WTC11 (cell line): ENCODE data around the gene CYP2U1. TPM values are rescaled to one million over a fixed set of nuclear protein-coding genes. Genes with fewer than 3 reads are reported as not detected.

Experiments used
- AR ChIP-seq: fragments of 250-450 bp; sonication (Bioruptor Pico); IDR thresholded peaks from 2 replicates; pipeline ENCODE4 v1.9.0; 2021; ENCODE audit warnings: mild to moderate bottlenecking
- ATF2 ChIP-seq: sonication (generic); formaldehyde crosslinking; IDR thresholded peaks from 2 replicates; pipeline ENCODE4 v1.8.1; 2022; ENCODE audit warnings: low read depth, missing genetic modification reagents, borderline replicate concordance
- CBFB ChIP-seq: sonication (generic); formaldehyde crosslinking; IDR thresholded peaks from 2 replicates; pipeline ENCODE4 v1.8.1; 2022; ENCODE audit warnings: mild to moderate bottlenecking, low read depth, missing genetic modification reagents
- CTCF ChIP-seq: fragments of 200-600 bp; IDR thresholded peaks from 2 replicates; pipeline ENCODE4 v1.8.0; 2022; ENCODE audit warnings: antibody characterized with exemption
- ELF4 ChIP-seq: sonication (generic); formaldehyde crosslinking; IDR thresholded peaks from 2 replicates; pipeline ENCODE4 v1.8.1; 2022; ENCODE audit warnings: low read depth, mild to moderate bottlenecking, moderate library complexity, missing genetic modification reagents
- ESRRA ChIP-seq: sonication (generic); formaldehyde crosslinking; IDR thresholded peaks from 2 replicates; pipeline ENCODE4 v1.8.1; 2022; ENCODE audit warnings: mild to moderate bottlenecking, missing genetic modification reagents, borderline replicate concordance
- GABPB1 ChIP-seq: sonication (generic); formaldehyde crosslinking; IDR thresholded peaks from 2 replicates; pipeline ENCODE4 v1.8.1; 2023; ENCODE audit warnings: mild to moderate bottlenecking, missing genetic modification reagents
- GRHL2 ChIP-seq: fragments of 250-450 bp; sonication (Bioruptor Pico); IDR thresholded peaks from 2 replicates; pipeline ENCODE4 v1.8.0; 2022; ENCODE audit warnings: mild to moderate bottlenecking, moderate library complexity; ENCODE audit not compliant: insufficient replicate concordance, severe bottlenecking
- IRF2 ChIP-seq: sonication (generic); formaldehyde crosslinking; IDR thresholded peaks from 2 replicates; pipeline ENCODE4 v1.8.0; 2022; ENCODE audit warnings: low read depth, missing genetic modification reagents, borderline replicate concordance
- JUN ChIP-seq: sonication (generic); formaldehyde crosslinking; IDR thresholded peaks from 2 replicates; pipeline ENCODE4 v1.8.0; 2023; ENCODE audit warnings: mild to moderate bottlenecking, missing genetic modification reagents
- MLX ChIP-seq: sonication (generic); formaldehyde crosslinking; IDR thresholded peaks from 2 replicates; pipeline ENCODE4 v1.8.1; 2023; ENCODE audit warnings: mild to moderate bottlenecking, missing genetic modification reagents, moderate library complexity
- NR2C2 ChIP-seq: sonication (generic); formaldehyde crosslinking; IDR thresholded peaks from 2 replicates; pipeline ENCODE4 v1.8.0; 2022; ENCODE audit warnings: mild to moderate bottlenecking, missing genetic modification reagents
- PRRX2 ChIP-seq: fragments of 250-450 bp; sonication (Bioruptor Pico); IDR thresholded peaks from 2 replicates; pipeline ENCODE4 v1.8.0; 2021; ENCODE audit warnings: mild to moderate bottlenecking
- RELA ChIP-seq: sonication (generic); formaldehyde crosslinking; IDR thresholded peaks from 2 replicates; pipeline ENCODE4 v1.8.1; 2022; ENCODE audit warnings: missing genetic modification reagents, mild to moderate bottlenecking, borderline replicate concordance
- SP1 ChIP-seq: sonication (generic); formaldehyde crosslinking; conservative IDR thresholded peaks from 2 replicates; pipeline ENCODE4 v1.8.1; 2022; ENCODE audit warnings: missing genetic modification reagents
- ZNF232 ChIP-seq: sonication (generic); formaldehyde crosslinking; IDR thresholded peaks from 2 replicates; pipeline ENCODE4 v1.8.0; 2022; ENCODE audit warnings: mild to moderate bottlenecking, missing genetic modification reagents
- ZNF317 ChIP-seq: sonication (generic); formaldehyde crosslinking; IDR thresholded peaks from 2 replicates; pipeline ENCODE4 v1.8.1; 2023; ENCODE audit warnings: low read depth, mild to moderate bottlenecking, moderate library complexity, missing genetic modification reagents, borderline replicate concordance
- ZNF671 ChIP-seq: fragments of 250-450 bp; sonication (Bioruptor Pico); IDR thresholded peaks from 2 replicates; pipeline ENCODE4 v1.8.0; 2021; ENCODE audit warnings: mild to moderate bottlenecking
- total RNA-seq: library from RNA; stranded (reverse); gene quantifications from 3 replicates; pipeline ENCODE4 v1.2.3, GENCODE V29; 2021
- TF ChIP-seq, protein P1 (sequence below): sonication (generic); formaldehyde crosslinking; IDR thresholded peaks from 2 replicates; pipeline ENCODE4 v1.8.1; 2023; ENCODE audit warnings: mild to moderate bottlenecking, missing genetic modification reagents, moderate library complexity
- TF ChIP-seq, protein P2 (sequence below): sonication (generic); formaldehyde crosslinking; IDR thresholded peaks from 2 replicates; pipeline ENCODE4 v1.8.0; 2023; ENCODE audit warnings: missing genetic modification reagents, mild to moderate bottlenecking, borderline replicate concordance
- TF ChIP-seq, protein P3 (sequence below): sonication (generic); formaldehyde crosslinking; IDR thresholded peaks from 2 replicates; pipeline ENCODE4 v1.8.0; 2022; ENCODE audit warnings: mild to moderate bottlenecking, missing genetic modification reagents
- TF ChIP-seq, protein P4 (sequence below): sonication (generic); formaldehyde crosslinking; IDR thresholded peaks from 2 replicates; pipeline ENCODE4 v1.8.0; 2022; ENCODE audit warnings: missing genetic modification reagents

CYP2U1 gene
- total RNA-seq, 1 experiment from 2014 or later, result 2.9 TPM

DNA sequence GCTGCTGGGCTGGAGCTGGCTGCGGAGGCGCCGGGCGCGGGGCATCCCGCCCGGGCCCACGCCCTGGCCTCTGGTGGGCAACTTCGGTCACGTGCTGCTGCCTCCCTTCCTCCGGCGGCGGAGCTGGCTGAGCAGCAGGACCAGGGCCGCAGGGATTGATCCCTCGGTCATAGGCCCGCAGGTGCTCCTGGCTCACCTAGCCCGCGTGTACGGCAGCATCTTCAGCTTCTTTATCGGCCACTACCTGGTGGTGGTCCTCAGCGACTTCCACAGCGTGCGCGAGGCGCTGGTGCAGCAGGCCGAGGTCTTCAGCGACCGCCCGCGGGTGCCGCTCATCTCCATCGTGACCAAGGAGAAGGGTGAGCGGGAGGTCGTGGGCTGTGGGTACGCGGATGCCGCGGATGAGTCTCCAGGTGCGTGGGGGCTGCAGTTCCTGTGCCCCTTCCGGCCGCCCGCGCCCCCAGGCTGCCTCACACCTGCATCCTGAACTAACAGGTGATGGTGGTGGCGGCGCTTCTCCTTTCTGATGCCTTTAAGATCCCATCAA is 499 bp downstream of the CYP2U1 start (continued):
- TF ChIP-seq, protein P1, sequence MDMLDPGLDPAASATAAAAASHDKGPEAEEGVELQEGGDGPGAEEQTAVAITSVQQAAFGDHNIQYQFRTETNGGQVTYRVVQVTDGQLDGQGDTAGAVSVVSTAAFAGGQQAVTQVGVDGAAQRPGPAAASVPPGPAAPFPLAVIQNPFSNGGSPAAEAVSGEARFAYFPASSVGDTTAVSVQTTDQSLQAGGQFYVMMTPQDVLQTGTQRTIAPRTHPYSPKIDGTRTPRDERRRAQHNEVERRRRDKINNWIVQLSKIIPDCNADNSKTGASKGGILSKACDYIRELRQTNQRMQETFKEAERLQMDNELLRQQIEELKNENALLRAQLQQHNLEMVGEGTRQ, result peak; percentile 92
- TF ChIP-seq, protein P2, sequence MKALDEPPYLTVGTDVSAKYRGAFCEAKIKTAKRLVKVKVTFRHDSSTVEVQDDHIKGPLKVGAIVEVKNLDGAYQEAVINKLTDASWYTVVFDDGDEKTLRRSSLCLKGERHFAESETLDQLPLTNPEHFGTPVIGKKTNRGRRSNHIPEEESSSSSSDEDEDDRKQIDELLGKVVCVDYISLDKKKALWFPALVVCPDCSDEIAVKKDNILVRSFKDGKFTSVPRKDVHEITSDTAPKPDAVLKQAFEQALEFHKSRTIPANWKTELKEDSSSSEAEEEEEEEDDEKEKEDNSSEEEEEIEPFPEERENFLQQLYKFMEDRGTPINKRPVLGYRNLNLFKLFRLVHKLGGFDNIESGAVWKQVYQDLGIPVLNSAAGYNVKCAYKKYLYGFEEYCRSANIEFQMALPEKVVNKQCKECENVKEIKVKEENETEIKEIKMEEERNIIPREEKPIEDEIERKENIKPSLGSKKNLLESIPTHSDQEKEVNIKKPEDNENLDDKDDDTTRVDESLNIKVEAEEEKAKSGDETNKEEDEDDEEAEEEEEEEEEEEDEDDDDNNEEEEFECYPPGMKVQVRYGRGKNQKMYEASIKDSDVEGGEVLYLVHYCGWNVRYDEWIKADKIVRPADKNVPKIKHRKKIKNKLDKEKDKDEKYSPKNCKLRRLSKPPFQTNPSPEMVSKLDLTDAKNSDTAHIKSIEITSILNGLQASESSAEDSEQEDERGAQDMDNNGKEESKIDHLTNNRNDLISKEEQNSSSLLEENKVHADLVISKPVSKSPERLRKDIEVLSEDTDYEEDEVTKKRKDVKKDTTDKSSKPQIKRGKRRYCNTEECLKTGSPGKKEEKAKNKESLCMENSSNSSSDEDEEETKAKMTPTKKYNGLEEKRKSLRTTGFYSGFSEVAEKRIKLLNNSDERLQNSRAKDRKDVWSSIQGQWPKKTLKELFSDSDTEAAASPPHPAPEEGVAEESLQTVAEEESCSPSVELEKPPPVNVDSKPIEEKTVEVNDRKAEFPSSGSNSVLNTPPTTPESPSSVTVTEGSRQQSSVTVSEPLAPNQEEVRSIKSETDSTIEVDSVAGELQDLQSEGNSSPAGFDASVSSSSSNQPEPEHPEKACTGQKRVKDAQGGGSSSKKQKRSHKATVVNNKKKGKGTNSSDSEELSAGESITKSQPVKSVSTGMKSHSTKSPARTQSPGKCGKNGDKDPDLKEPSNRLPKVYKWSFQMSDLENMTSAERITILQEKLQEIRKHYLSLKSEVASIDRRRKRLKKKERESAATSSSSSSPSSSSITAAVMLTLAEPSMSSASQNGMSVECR (CRISPR knock-in tag), result no peak
- no peak for TF ChIP-seq CTCF
- TF ChIP-seq, protein P3, sequence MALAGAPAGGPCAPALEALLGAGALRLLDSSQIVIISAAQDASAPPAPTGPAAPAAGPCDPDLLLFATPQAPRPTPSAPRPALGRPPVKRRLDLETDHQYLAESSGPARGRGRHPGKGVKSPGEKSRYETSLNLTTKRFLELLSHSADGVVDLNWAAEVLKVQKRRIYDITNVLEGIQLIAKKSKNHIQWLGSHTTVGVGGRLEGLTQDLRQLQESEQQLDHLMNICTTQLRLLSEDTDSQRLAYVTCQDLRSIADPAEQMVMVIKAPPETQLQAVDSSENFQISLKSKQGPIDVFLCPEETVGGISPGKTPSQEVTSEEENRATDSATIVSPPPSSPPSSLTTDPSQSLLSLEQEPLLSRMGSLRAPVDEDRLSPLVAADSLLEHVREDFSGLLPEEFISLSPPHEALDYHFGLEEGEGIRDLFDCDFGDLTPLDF (CRISPR knock-in tag), result no peak
- 0 out of 2 replicates have a peak, but pooled peaks have one; percentile 22 for TF ChIP-seq ZNF317 (CRISPR knock-in tag)
- TF ChIP-seq SP1 (CRISPR knock-in tag), result no peak
- TF ChIP-seq JUN (CRISPR knock-in tag), result no peak
- TF ChIP-seq ZNF232 (CRISPR knock-in tag), result no peak
- TF ChIP-seq NR2C2, result no peak
- no peak for TF ChIP-seq ELF4
- no peak for TF ChIP-seq AR
- 0 out of 2 replicates have a peak, but pooled peaks have one; percentile 8 for TF ChIP-seq ESRRA (CRISPR knock-in tag)
- TF ChIP-seq ZNF671 (CRISPR knock-in tag), result no peak
- TF ChIP-seq GRHL2 (CRISPR knock-in tag), result no peak
- no peak for TF ChIP-seq RELA (CRISPR knock-in tag)
- no peak for TF ChIP-seq MLX (CRISPR knock-in tag)
- no peak for TF ChIP-seq ATF2
- TF ChIP-seq IRF2 (CRISPR knock-in tag), result no peak
- TF ChIP-seq GABPB1 (CRISPR knock-in tag), result no peak
- TF ChIP-seq PRRX2 (CRISPR knock-in tag), result no peak
- TF ChIP-seq, protein P4, sequence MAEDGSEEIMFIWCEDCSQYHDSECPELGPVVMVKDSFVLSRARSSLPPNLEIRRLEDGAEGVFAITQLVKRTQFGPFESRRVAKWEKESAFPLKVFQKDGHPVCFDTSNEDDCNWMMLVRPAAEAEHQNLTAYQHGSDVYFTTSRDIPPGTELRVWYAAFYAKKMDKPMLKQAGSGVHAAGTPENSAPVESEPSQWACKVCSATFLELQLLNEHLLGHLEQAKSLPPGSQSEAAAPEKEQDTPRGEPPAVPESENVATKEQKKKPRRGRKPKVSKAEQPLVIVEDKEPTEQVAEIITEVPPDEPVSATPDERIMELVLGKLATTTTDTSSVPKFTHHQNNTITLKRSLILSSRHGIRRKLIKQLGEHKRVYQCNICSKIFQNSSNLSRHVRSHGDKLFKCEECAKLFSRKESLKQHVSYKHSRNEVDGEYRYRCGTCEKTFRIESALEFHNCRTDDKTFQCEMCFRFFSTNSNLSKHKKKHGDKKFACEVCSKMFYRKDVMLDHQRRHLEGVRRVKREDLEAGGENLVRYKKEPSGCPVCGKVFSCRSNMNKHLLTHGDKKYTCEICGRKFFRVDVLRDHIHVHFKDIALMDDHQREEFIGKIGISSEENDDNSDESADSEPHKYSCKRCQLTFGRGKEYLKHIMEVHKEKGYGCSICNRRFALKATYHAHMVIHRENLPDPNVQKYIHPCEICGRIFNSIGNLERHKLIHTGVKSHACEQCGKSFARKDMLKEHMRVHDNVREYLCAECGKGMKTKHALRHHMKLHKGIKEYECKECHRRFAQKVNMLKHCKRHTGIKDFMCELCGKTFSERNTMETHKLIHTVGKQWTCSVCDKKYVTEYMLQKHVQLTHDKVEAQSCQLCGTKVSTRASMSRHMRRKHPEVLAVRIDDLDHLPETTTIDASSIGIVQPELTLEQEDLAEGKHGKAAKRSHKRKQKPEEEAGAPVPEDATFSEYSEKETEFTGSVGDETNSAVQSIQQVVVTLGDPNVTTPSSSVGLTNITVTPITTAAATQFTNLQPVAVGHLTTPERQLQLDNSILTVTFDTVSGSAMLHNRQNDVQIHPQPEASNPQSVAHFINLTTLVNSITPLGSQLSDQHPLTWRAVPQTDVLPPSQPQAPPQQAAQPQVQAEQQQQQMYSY (CRISPR knock-in tag), result no peak
- TF ChIP-seq CBFB, result no peak
- TF ChIP-seq, all 79 proteins: peak for 12
